ENCODE measurements around the gene ACOX1. TPM values are rescaled to one million over a fixed set of nuclear protein-coding genes. Genes with fewer than 3 reads are reported as not detected.

Gene ACOX1
- total RNA-seq, 1 donor from 2014 or later: 75.2 TPM

- TF ChIP-seq, protein P1, sequence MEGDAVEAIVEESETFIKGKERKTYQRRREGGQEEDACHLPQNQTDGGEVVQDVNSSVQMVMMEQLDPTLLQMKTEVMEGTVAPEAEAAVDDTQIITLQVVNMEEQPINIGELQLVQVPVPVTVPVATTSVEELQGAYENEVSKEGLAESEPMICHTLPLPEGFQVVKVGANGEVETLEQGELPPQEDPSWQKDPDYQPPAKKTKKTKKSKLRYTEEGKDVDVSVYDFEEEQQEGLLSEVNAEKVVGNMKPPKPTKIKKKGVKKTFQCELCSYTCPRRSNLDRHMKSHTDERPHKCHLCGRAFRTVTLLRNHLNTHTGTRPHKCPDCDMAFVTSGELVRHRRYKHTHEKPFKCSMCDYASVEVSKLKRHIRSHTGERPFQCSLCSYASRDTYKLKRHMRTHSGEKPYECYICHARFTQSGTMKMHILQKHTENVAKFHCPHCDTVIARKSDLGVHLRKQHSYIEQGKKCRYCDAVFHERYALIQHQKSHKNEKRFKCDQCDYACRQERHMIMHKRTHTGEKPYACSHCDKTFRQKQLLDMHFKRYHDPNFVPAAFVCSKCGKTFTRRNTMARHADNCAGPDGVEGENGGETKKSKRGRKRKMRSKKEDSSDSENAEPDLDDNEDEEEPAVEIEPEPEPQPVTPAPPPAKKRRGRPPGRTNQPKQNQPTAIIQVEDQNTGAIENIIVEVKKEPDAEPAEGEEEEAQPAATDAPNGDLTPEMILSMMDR (IDR thresholded peaks at IDR 0.05): no peak
- intact Hi-C loops (cut with DNase I): no loop called here
- H3K4me1 ChIP-seq: peaks cover 10% of the 10 kb centered on the region
These were observed 19.0 kb downstream of the ACOX1 start for GRCh38 chr17:75959839-75960511.

DNA sequence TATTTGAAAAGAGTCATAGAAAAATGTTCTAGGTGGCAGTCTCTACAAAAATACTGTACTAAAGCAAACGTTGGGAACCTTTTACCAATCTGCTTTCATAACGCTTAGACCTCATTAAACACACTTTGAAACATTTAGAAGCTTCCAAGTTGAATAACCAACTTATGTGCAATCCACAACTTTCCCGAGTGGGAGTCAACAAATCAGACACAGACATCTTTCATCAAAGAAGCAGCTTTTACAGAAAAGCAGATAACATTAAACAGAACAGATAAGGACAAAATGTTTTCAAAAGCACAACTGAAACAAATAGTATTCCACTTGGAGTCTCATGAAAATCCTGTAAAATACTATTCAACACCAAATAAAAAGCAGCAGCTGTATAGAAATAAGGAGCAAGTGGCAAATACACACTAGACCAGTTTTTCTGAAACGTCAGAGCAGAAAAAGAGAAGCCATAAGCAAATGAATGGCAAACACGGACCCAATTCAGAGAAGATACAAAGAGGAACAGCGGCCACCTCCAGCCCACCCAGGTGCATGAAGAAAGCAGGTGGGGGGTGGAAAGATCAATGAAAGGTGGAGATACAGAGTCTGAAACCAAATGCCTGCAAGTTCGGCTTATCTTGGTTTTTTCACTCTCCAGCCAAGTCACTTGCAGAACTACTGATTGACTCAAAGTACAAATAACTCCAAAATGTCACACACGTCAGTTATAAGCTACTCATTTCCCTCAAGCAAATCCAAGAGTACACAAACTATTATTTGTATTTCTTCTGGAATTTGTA, 19.7 kb downstream of the ACOX1 start:
- TF ChIP-seq, protein P1 (IDR thresholded peaks at IDR 0.05): no peak
- no peak for DNase-seq
- Histone ChIP-seq H3K27ac (no peak overlapping the region), H3K36me3 (peaks cover 38% of the 10 kb centered on the region), H3K27me3 (no peaks in the 10 kb centered on the region), H3K4me1 (peaks cover 10% of the 10 kb centered on the region), H3K9me3 (no peaks in the 10 kb centered on the region), H3K4me3 (no peak overlapping the region)
- intact Hi-C loops (cut with DNase I): no loop called here
- ATAC-seq: no peak

More at GRCh38 chr17:75959839-75960511, 19.0 kb downstream of the ACOX1 start:
- peaks cover 34% of the 10 kb centered on the region for H3K36me3 ChIP-seq
- H3K4me3 ChIP-seq: no peak overlapping the region
- H3K9me3 ChIP-seq: no peaks in the 10 kb centered on the region
- ATAC-seq: no peak
- H3K27me3 ChIP-seq: no peaks in the 10 kb centered on the region
- H3K27ac ChIP-seq: no peak overlapping the region
- DNase-seq: no peak

GRCh38 chr17:75950855-75951554, 28.0 kb downstream of the ACOX1 start:
- intact Hi-C loops (cut with DNase I): no loop called here
- DNase-seq (no peak), ATAC-seq (no peak)
- Histone ChIP-seq H3K9me3 (no peaks in the 10 kb centered on the region), H3K4me1 (no peaks in the 10 kb centered on the region), H3K27ac (no peak overlapping the region), H3K4me3 (no peak overlapping the region), H3K36me3 (peaks cover 96% of the 10 kb centered on the region), H3K27me3 (no peaks in the 10 kb centered on the region)
- TF ChIP-seq, protein P1 (IDR thresholded peaks at IDR 0.05): no peak

GRCh38 chr17:75950421-75950820, 28.5 kb downstream of the ACOX1 start:
- H3K9me3 ChIP-seq: no peaks in the 10 kb centered on the region
- DNase-seq (no peak), ATAC-seq (no peak)
- H3K4me1 ChIP-seq: no peaks in the 10 kb centered on the region
- intact Hi-C loops (cut with DNase I): no loop called here
- TF ChIP-seq, protein P1 (IDR thresholded peaks at IDR 0.05): no peak
- no peak overlapping the region for H3K27ac ChIP-seq
- H3K4me3 ChIP-seq: no peak overlapping the region
- H3K27me3 ChIP-seq: no peaks in the 10 kb centered on the region
- peaks cover 96% of the 10 kb centered on the region for H3K36me3 ChIP-seq

GRCh38 chr17:75945211-75945610, 33.8 kb downstream of the ACOX1 start:
- H3K4me1 ChIP-seq: peaks cover 2% of the 10 kb centered on the region
- H3K4me3 ChIP-seq: no peak overlapping the region
- peaks cover 57% of the 10 kb centered on the region for H3K36me3 ChIP-seq
- H3K27ac ChIP-seq: no peak overlapping the region
- DNase-seq (no peak), ATAC-seq (no peak)
- intact Hi-C loops (cut with DNase I): no loop called here
- TF ChIP-seq, protein P1 (IDR thresholded peaks at IDR 0.05): no peak
- H3K9me3 ChIP-seq: no peaks in the 10 kb centered on the region
- H3K27me3 ChIP-seq: no peaks in the 10 kb centered on the region

Data from upper lobe of right lung (tissue), 1 donor.